Retinal pigment epithelial cell (primary cell): ENCODE measurements around the gene ST3GAL4.

ENCODE experiments used
- DNase-seq: peaks from one replicate; pipeline ENCODE4 v3.0.0-alpha.2; 2010; ENCODE audit warnings: low read depth
- H3K4me3 ChIP-seq: 2 replicates; pipeline ENCODE4 v1.5.1; 2011; ENCODE audit warnings: mild to moderate bottlenecking, low read length, control low read depth, moderate library complexity
- TF ChIP-seq, protein P1 (sequence below): conservative IDR thresholded peaks from 2 replicates; pipeline ENCODE4 v1.5.1; 2011; ENCODE audit warnings: low read depth, low read length, control low read depth, inconsistent platforms

The ST3GAL4 gene

DNA sequence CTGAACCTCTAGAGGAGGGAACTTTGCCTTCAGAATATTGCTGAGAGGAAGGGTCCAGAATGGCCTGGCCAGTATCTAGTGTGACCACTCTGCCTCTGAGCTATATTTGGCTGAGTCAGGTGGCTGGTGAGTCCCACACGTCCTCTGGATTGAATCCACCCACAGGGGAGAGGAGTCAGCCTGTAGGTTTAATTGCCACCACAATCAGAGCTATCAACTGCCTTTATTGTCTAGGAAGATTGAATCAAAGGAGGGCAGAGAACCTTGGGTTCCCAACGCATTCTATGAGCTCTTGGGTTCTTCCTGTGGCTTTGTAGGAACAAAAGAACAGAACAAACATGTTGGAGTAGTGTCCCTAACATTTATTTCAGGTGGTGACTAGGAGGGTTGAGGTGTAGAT, 67.7 kb downstream of the ST3GAL4 start:
- no peak for DNase-seq
- TF ChIP-seq, protein P1, sequence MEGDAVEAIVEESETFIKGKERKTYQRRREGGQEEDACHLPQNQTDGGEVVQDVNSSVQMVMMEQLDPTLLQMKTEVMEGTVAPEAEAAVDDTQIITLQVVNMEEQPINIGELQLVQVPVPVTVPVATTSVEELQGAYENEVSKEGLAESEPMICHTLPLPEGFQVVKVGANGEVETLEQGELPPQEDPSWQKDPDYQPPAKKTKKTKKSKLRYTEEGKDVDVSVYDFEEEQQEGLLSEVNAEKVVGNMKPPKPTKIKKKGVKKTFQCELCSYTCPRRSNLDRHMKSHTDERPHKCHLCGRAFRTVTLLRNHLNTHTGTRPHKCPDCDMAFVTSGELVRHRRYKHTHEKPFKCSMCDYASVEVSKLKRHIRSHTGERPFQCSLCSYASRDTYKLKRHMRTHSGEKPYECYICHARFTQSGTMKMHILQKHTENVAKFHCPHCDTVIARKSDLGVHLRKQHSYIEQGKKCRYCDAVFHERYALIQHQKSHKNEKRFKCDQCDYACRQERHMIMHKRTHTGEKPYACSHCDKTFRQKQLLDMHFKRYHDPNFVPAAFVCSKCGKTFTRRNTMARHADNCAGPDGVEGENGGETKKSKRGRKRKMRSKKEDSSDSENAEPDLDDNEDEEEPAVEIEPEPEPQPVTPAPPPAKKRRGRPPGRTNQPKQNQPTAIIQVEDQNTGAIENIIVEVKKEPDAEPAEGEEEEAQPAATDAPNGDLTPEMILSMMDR: no peak
- no peak overlapping the region for H3K4me3 ChIP-seq

DNA sequence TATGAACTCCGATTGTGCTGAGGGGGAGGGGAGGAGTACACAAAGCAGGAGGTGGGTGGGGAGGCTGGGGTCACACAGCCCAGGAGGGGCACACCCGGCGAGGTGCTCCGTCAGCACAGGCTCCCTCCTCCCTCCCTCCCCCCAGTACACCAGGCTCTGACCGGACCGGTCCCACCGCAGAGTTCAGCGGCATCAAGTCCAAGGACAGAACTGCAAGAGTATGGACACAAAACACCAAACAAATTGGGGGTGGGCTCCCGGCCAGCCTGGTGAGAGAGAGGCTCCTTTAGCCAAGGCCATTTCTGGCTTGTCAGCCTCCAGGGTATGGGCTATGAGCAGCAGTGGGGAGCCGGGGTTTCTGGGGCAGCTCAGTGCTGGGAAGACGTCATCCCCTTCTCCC, 68.3 kb downstream of the ST3GAL4 start:
- no peak overlapping the region for H3K4me3 ChIP-seq
- DNase-seq: no peak
- TF ChIP-seq, protein P1: no peak

- TF ChIP-seq, protein P1: no peak
- DNase-seq: no peak
- H3K4me3 ChIP-seq: no peak overlapping the region
Observed at GRCh38 chr11:126424471-126425039, 69.1 kb downstream of the ST3GAL4 start.

- no peak for DNase-seq
- TF ChIP-seq, protein P1: no peak
- no peak overlapping the region for H3K4me3 ChIP-seq
Observed at GRCh38 chr11:126426106-126426505, 70.6 kb downstream of the ST3GAL4 start.

DNA sequence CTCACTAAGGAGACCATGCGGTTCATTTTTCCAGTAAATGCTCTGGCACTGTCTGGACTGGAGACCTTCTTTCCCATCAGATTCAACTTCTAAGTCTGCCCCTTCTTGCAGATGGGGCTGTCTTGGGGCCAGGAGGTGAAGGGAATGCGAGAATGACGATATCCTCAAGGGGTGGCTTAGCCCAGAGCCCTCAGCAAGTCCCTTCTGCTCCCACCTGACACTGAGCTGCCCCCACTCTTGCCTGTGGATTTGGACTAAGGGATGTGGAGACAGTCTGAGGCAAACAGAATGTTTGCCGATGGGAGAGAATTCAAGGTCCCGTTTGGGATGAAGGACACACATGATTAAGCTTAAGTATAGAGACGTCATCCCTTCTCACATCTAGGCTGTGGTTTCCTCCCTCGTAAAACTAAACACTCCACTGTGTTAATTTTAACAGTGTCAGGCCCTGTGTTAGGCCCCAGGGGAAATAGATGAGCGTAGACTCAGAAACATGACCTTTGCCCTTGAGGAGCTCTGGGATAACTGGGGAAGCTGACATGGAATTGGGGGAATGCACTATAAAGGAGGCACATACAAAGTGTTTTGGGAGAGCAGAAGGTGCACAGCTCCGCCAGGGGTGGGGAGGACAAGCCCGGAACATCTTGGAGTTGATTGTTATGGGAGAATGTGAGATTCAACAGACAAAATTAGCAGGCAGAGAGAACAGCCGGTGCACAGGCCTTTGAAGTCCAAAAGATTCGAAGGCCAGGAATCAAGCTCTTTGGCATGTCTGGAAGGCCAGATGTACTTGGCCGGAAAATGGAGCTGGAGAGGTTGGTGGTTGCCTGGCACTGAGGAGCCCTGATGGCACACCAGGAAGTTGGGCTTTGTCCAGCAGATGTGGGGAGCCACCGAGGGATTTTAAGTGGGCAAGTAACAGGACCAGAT, 71.6 kb downstream of the ST3GAL4 start:
- no peak overlapping the region for H3K4me3 ChIP-seq
- TF ChIP-seq, protein P1: no peak
- DNase-seq: no peak

DNA sequence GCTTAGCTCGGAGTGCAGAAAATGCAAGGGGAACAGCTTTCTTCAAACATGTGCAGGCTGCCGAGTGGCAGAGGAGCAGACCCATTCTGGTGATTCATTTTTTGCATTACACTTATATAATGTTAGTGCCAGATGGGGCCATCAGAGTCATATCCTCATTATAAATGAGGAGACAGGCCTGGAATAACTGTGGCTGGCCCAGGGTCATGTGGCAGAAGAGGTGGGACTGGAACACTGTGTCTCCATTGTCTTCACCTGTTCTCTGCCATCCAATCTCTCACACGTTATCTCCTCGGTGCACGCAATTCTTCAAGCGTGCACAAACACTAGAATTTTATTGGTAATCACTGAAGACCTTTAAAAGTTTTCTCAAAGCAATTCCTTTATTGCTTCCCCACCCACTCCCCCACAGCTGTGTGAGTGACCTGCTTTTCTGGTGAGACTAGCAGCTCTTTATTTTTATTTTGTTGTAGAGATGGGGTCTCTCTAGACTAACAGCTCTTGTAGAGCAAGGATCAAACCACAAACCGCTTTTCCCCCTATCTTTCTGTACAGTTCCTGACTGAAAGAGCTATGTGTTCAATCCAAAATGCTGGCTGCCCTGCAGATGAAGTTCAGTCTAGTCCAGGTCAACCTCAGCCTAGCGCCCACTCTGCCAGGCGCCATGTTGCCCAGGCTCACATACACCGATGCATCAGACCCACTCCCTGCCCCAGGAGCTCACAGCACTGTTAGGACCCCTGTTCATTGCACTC, 75.3 kb downstream of the ST3GAL4 start:
- no peak for DNase-seq
- TF ChIP-seq, protein P1: no peak
- no peak overlapping the region for H3K4me3 ChIP-seq
